CMK (cell line): Measurements from ENCODE around the gene THSD7A.

Source experiments
- DNase-seq: peaks from one replicate; pipeline ENCODE4 v3.0.0-alpha.2; 2010; ENCODE audit warnings: low read depth

Gene THSD7A

GRCh38 chr7:11506417-11506816, 325.6 kb downstream of the THSD7A start:
- no peak for DNase-seq

GRCh38 chr7:11505471-11505985, 326.5 kb downstream of the THSD7A start:
- no peak for DNase-seq

- DNase-seq = no peak
These were observed 339.7 kb downstream of the THSD7A start for GRCh38 chr7:11492307-11492706.

- DNase-seq = no peak
These were observed 340.2 kb downstream of the THSD7A start for GRCh38 chr7:11491811-11492210.

- DNase-seq = no peak
These were observed 342.7 kb downstream of the THSD7A start for GRCh38 chr7:11489280-11489679.

GRCh38 chr7:11486271-11486670, 345.7 kb downstream of the THSD7A start:
- DNase-seq = no peak

- DNase-seq = no peak
These were observed 346.4 kb downstream of the THSD7A start for GRCh38 chr7:11485636-11486035.

GRCh38 chr7:11480143-11480542, 351.9 kb downstream of the THSD7A start:
- no peak for DNase-seq

- DNase-seq = no peak
These were observed 353.1 kb downstream of the THSD7A start for GRCh38 chr7:11478882-11479281.

- no peak for DNase-seq
These were observed 353.6 kb downstream of the THSD7A start for GRCh38 chr7:11478426-11478825.

- DNase-seq = no peak
These were observed 357.0 kb downstream of the THSD7A start for GRCh38 chr7:11474902-11475585.

GRCh38 chr7:11473807-11474424, 358.1 kb downstream of the THSD7A start:
- DNase-seq = no peak

GRCh38 chr7:11473220-11473619, 358.8 kb downstream of the THSD7A start:
- no peak for DNase-seq

GRCh38 chr7:11472646-11473045, 359.4 kb downstream of the THSD7A start:
- no peak for DNase-seq

- DNase-seq = no peak
These were observed 360.7 kb downstream of the THSD7A start for GRCh38 chr7:11471255-11471654.

- no peak for DNase-seq
These were observed 362.8 kb downstream of the THSD7A start for GRCh38 chr7:11469028-11469745.

GRCh38 chr7:11466517-11467105, 365.4 kb downstream of the THSD7A start:
- no peak for DNase-seq

- no peak for DNase-seq
These were observed 367.4 kb downstream of the THSD7A start for GRCh38 chr7:11464624-11465023.

GRCh38 chr7:11461946-11462345, 370.1 kb downstream of the THSD7A start:
- no peak for DNase-seq

- no peak for DNase-seq
These were observed 373.1 kb downstream of the THSD7A start for GRCh38 chr7:11458736-11459483.

- no peak for DNase-seq
These were observed 374.6 kb downstream of the THSD7A start for GRCh38 chr7:11457419-11457818.

- DNase-seq = no peak
These were observed 375.4 kb downstream of the THSD7A start for GRCh38 chr7:11456574-11456973.
